GM10266 (cell line): ENCODE data around the gene TMEM150B.

ENCODE experiments used
- DNase-seq: peaks from one replicate; pipeline ENCODE4 v3.0.0; 2012; ENCODE audit errors: extremely low spot score
- TF ChIP-seq, protein P1 (sequence below): IDR thresholded peaks from 2 replicates; pipeline ENCODE4 v1.5.1; 2012; ENCODE audit warnings: mild to moderate bottlenecking, low read depth; ENCODE audit not compliant: control insufficient read depth, insufficient read depth; ENCODE audit errors: missing control alignments

The TMEM150B gene

DNA sequence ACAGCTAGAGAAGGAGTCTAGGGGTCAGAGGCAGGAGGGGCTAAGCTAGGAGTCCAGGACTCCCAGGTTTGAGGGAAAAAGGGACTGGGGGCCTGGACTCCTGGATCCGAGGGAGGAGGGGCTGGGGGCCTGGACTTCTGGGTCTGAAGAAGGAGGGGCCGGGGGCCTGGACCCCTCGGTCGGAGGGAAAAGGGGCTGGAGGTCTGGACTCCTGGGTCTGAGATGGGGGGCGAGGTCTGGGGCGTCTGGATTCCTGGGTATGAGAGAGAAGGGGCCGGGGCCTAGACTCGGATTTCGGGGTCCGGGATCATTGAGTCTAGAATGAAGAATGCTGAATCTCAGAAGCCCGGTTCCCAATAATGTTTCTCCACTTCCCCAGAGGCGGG is 22.8 kb downstream of the TMEM150B start:
- DNase-seq: no peak
- TF ChIP-seq, protein P1, sequence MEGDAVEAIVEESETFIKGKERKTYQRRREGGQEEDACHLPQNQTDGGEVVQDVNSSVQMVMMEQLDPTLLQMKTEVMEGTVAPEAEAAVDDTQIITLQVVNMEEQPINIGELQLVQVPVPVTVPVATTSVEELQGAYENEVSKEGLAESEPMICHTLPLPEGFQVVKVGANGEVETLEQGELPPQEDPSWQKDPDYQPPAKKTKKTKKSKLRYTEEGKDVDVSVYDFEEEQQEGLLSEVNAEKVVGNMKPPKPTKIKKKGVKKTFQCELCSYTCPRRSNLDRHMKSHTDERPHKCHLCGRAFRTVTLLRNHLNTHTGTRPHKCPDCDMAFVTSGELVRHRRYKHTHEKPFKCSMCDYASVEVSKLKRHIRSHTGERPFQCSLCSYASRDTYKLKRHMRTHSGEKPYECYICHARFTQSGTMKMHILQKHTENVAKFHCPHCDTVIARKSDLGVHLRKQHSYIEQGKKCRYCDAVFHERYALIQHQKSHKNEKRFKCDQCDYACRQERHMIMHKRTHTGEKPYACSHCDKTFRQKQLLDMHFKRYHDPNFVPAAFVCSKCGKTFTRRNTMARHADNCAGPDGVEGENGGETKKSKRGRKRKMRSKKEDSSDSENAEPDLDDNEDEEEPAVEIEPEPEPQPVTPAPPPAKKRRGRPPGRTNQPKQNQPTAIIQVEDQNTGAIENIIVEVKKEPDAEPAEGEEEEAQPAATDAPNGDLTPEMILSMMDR: no peak

DNA sequence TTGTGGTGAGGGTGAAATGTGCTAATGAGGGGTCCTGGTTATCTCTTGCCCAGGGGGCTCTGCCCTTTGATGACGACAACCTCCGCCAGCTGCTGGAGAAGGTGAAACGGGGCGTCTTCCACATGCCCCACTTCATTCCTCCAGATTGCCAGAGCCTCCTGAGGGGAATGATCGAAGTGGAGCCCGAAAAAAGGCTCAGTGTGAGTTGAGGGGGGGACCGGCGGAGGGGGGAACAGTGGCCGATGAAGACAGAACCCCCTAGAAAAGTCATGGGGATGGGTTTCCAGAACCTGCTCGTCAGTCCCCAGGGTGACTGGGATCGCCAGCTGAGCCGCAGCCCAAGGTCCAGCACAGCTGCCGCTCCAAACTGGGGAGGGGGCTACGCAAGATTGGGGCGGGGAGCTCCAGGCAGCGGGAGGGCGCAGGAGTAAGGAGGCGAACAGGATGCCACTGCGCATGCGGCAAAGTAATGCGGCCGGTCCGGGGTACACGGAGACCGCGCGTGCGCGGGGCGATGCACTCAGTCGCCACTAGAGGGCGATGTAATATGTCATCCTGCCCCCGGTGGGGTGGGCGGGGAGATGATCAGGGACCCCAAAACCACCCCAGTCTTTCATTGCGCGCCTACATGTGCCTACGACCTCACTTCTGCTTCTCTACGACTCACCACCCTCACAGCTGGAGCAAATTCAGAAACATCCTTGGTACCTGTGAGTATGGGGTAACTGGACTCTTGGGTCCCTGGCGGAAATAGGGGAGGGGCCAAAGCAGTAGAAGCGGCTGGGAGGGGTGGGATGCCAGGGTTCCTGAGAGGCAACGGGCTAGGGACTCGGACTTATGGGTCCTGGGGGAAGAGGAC is 23.5 kb downstream of the TMEM150B start:
- TF ChIP-seq, protein P1: peak; percentile 85
- DNase-seq: peak; percentile 98

DNA sequence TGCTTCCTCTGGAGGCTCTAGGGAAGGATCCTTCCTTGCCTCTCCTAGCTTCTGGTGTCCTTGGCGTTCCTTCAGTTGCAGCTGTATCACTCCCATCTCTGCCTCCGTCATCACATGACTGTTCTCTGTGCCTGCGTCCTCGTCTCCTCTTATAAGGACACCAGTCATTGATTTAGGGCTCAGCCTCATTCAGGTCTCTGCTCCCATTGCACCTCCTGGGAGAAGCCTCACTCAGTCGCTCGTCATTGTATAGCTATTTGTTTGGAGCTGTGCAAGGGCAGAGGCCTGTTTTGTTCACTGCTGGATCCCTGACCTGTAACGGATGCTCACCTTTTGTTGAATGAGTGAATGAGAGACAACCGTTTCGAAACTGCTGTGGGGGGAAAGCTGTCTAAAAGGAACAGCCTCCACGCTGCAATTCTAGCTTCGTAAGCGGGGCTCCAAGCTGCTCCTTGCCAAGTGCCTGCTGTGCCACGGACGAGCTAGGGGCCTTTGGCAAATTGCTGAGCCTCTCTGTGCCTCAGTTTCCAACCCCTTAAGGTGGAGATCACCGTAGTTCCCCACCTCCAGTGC is 24.2 kb downstream of the TMEM150B start:
- no peak for DNase-seq
- TF ChIP-seq, protein P1: no peak

DNA sequence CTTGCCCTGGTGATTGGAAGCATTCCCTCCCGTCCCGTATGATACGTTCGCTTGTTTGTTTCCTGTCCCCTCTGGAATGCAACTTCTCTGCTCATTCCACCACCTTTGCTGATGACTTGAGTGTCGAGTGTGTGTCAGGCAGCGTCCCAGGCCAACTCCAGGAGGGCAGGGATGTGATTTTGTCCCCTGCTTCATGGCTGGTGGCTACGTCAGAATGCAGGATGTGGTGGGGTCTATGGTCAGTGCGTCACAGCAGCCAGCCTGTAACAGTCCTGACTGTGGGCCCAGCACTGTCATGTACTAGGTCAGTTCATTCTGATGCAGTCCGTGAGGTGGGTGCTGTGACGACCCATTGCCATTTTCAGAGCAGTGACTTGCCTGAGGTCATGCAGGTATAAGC is 25.1 kb downstream of the TMEM150B start:
- DNase-seq: no peak
- TF ChIP-seq, protein P1: no peak

DNA sequence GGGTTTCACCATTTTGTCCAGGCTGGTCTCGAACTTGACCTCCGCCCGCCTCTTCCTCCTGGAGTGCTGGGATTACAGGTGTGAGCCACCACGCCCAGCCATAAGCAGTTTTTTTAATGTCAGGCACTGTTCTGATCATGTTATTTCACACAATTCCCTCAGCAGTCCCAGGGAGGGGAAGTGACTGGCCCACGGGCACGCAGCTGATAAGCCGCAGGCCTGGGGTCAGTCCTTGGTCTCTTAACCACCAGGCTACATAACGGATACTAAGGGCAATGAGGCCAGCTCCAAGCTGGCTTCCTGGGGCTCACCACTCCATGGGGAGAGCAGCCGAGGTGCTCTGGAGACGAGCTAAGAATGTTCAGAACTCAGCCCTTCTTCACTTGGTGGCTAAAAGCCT is 27.9 kb downstream of the TMEM150B start:
- DNase-seq: no peak

DNA sequence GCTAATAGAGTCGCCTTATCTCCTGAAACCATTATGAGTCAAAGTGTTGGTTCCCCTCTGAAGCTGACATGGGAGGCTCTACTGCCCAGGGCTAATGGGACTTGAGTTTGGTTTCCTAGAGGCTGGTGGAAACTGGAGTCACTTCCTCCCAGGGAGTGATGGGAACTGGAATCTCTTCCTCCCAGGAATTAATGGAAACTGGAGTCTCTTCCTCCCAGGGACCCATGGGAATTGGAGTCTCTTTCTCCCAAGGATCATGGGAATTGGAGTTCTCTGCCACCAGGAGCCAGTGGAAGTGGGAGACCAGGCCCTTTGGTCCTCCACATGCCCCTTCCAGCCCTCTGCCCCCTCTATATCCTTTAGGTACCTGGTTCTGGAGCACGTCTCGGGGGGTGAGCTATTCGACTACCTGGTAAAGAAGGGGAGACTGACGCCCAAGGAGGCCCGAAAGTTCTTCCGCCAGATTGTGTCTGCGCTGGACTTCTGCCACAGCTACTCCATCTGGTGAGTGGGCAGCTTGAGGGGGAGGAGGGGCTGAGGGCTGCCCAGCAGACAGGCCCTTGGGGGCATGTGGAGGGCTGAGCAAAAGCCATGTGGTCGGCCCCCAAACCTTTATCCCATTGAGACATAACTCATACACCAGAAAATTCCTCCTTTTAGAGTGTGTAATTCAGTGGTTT is 35.9 kb downstream of the TMEM150B start:
- DNase-seq: no peak
- TF ChIP-seq, protein P1: no peak

More for the DNA sequence above, 27.9 kb downstream of the TMEM150B start:
- TF ChIP-seq, protein P1: no peak
